Right renal cortex interstitium (tissue), 3 donors: ENCODE measurements around the gene GAB3. TPM values are rescaled to one million over a fixed set of nuclear protein-coding genes. Genes with fewer than 3 reads are reported as not detected.

Experiments
- DNase-seq, 3 donors: peaks; one replicate each; pipeline ENCODE4 v3.0.0-alpha.2; 2013; ENCODE audit warnings: low read depth in 3 of 3, low spot score in 2 of 3
- polyA plus RNA-seq, 3 donors: library from polyadenylated mRNA; unstranded; fragments of 120-200 nt; gene quantifications; one replicate each; pipeline ENCODE4 v1.2.1, GENCODE V29; 2013; ENCODE audit not compliant: insufficient read length in 3 of 3

Gene GAB3
- polyA plus RNA-seq, 3 donors: 1.9 to 2.0 (median 1.9) TPM

DNA sequence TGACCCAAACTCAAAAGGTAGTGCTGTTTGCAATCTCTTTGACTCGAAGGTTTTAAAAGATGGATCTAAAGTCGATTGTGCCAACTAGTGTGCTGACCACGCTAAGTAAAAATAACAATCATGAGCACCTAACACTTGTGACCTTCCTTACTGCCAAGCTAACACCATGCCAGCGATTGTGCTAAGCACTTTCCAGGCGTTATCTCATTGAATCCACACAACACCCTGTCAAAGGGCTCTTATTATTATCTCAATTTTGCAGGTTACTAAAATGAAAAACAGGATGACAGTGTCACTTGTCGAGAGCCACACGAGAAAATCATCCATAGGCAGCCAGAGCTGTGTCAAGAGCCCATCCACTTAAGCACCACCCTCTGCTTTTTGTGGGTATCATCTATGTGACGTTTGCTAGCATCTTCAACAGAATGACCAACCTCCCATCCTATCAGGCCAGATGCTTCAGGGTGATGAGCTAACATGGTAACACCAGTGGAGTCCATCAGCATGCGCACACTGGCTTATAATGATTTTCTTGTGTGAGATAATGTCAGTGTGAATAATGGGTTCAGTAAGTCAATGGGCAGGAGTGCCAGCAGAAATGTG is 893 bp upstream of the GAB3 start:
- DNase-seq: no peak

DNA sequence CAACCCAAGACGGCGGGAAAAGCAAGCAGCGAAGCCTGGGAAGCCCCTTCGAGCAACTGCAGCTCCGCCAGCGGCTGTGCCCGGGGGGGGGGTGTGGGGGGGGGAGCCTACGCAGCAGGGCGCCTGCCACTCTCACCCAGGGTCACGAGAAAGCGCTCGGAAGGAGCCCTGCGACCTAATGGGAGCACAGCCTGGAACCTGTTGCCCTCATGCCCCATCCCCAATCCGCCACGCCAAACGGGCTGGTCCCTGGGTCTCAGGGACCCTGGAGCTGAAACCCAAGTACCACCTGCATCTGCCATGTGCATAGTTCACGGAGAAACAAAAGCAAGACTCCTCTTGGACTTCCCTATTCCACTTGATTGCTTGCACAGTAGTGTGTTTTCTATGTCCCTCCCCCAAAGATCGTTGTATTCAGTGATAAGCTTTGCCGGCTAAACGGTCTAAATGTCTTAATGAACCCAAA is 359 bp upstream of the GAB3 start:
- DNase-seq: no peak

DNA sequence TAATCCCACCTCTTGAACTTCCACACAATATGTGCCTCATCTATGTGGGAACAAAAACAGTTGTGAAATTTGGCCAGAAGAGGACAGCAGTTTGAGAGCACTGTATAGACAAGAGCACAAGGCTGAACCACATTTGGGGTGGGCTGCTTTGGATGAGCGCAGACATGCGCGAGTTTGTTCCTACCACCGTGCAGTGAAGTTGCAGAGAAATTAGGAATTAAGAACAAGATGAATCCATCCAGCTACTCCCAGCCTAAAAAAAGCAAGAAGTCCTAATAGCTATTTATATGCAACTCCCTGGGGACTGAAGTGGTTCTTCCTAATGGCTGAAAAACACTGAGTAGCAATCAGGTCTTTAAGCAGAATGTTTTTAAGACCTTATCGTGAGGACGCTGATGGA is 1.0 kb downstream of the GAB3 start:
- no peak for DNase-seq

DNA sequence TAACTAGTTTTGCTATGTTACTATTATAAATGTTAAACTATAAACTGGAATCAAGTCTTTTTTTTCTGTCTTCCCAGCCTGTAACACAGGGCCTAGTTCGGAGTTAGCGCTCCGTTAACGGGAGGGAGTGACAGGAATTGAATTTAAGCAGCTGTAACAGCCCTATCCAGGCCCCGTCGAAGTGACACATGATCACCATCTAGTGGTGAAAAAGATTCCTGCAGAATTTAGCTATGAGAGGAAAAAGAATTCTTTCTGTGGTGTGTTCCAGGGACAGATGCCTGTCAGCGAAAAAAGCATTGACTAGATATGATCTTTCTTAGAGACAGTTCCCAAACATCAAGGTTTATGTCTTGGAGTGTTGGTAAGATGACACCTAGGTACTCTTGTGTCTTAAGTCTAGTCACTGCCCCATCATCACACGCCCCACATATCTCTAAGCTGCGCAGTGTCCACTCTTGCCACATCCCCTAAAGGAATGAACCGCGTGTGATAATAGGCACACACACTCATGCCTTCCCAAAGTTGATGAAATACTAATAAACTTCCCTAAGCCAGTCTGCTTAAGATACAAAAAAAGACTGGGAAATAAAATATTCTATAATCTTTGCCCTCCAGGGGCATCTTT is 2.1 kb downstream of the GAB3 start:
- DNase-seq: no peak

DNA sequence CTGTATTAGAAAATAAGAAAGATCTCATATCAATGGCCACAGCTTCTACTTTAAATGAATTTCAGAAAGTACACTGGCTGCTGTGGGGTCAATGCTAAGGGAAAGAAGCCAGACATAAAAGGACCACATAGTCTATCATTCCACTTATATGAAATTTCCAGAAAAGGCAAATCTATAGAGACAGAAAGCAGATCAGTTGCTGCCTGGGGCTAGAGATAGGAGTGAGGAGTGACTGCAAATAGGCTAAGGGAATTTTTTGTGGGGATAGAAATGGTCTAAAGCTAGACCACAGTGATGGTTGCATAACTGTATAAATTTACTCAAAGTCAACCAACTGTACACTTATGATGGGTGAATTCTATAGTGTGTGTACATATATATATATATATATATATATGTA is 8.3 kb downstream of the GAB3 start:
- DNase-seq: no peak

DNA sequence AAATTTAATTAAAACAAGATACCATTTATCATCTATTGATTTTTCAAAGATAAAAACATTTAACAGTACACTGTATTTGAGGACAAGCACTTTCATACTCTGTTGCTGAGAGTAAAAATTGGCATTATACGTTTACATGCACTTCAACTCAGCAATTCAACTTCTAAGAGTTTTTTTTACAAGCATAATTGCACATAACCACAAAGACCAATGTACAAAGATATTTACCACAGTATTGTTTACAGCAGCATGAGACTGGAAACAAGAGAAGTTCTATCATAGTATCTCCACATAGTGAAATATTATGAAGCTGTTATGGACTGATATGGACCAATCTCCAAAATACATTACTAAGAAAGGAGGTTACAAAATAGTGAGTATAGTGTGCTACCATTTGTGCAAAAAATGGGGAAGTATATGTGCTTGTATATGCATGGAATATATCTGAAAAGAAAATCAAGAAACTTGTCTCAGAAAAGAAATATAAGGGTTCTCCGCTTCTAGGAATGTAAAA is 10.9 kb downstream of the GAB3 start:
- no peak for DNase-seq

DNA sequence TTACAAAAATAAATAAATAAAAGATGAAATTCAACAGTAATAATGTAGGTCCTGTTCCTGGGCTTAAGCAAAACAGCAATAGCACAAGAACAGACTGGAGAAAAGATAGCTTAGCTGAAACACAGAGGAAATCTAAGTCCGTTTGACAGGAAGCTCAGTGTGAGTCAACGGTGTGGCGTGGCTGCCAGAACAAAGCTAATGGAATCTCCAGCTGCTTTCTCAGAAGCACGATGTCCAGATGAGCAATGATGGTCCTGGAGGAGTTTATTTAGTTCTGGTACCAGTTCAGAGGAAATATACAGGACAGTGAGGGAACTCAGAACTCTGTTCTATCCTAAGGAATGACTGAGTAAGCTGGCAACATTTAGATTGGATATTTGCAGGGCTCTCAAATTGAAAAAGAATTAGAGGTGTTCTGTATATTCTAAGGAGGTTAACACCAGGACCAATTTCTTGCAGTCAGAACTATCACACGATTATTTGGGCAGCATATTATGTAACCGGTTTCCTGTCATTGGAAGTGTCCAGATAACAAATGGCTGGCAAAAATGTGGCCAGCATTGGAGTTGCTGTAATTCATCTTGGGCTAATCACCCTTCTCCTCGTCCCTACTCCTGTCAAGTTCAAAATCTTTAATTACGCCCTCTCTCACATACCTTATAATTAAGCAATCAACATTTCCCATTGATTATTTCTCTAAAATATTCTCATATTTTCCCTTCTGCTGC is 12.7 kb downstream of the GAB3 start:
- no peak for DNase-seq

DNA sequence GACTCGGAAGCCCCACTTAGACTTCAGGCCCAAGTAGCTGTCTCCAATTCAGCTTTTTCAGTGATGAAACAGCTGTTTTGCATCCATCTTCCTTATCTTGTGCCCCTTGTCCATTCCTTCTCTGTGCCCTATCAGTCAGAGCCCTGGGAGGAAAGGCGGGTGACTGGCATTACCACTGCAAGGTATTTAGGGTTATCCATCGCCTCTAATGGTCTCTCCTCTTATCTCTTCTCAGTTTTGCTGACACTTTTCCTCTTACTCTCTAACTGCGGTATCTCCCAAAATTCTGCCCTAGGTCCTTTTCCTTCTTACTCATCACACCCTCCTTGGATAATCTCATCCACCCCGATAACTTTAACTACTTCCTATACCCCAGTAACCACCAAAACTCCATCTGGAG is 13.7 kb downstream of the GAB3 start:
- DNase-seq: no peak

DNA sequence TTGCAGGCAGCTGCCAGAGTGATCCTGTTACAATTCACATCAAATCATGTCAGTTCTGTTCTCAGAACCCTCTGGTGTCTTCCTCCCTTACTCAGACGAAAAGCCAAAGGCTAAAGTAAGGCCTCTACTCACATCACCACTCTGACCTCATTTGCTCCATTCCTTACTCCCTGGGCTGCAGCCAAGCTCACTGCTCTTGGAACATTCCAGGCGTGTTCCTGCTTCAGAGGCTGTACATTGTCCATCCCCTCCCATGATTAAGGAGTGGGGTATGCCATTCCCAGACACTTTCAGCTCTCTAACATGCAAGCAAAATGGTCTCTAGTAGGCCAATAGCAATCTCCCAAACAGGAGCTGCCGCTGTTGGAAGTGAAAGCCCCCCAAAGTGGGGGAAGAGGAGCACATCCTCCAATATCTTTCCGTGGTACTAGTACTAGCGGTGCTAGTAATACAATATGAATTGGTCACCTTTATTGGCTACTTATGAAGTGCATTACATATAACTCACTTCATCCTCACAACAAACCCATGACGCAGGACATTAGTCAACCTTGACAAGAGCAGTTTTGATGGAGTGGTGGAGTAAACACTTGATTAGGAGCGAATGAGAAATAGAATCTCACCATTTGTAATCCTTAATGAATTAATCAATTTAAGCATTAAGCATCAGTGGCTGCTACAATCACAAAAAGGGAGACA is 15.0 kb downstream of the GAB3 start:
- no peak for DNase-seq

DNA sequence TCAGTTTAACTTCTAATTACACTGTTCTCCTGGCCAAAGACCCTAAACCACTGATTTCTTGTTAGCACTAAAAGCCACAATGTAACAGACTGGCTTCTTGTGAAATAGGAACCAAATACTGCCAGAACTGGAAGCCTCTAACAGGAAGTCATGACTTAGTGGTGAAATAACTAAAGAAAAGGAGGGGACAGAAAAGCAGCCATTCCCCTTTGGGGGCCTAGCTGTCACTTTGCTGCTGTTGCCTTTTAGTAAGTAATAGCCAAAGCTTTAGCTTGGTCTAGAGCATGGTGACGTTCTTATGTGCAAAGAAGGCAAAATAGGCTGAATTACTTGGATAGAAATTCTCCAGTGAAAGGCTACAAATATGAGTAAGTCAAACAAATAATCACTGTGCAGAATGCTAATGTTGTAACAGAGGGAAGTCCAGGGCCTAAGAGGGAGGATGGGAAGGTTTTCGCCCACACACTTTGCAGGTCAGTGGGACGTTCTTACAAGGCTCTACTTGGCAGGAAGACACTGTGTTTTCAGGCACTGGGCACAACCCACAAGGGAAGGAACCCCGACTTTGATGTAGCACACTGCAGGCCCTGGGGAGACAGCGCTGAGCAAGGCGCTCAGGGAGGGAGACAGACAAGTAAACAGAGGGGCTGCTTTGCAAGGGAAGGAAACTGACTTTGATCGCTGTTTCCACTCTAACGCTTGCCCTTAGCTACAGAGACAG is 16.7 kb downstream of the GAB3 start:
- no peak for DNase-seq

DNA sequence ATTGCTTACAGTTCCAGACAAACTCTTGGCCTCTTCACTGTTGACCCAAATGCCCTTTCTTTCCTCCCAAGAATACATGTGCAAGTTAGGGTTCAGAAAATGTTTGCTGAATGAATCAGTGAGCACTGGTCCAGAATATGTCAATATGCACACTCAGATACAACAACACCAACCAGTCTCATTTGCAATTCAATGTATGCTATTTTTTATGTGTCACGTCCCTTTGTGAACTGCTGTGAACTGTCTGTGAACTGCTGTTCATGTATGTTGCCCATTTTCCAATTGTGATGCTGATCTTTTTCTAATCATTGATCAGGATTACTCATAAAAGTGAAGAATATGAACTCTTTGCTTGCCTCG is 17.8 kb downstream of the GAB3 start:
- DNase-seq: no peak

DNA sequence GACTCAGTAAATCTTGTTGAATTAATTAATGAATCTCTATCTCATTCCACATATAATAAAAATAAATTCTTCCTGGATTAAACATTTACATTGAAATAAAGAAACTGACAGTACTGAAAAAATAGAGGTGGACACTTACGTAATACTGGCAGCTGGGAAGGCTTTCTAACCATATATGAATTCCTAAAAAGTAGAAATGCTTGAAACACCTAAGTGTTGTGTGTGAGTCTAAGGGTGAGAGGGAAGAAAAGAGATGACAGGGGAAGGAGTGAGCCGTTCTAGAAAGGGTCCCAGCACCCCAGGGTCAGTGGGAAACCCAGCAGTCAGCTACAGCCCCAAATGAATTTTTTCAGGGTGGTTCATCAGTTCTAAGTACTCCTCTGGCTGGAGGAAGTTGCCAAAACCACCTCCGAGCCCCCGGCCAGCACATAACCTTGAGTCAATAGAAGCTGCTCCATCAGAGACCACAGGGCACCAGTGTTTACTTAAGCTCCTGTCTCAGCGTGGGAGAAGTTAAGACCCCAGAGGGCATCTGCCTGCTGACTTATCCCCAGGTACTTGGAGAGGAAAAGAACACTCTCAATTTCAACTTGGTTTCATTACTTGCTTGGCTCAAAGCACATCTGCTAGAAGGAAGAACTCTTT is 18.3 kb downstream of the GAB3 start:
- DNase-seq: no peak

DNA sequence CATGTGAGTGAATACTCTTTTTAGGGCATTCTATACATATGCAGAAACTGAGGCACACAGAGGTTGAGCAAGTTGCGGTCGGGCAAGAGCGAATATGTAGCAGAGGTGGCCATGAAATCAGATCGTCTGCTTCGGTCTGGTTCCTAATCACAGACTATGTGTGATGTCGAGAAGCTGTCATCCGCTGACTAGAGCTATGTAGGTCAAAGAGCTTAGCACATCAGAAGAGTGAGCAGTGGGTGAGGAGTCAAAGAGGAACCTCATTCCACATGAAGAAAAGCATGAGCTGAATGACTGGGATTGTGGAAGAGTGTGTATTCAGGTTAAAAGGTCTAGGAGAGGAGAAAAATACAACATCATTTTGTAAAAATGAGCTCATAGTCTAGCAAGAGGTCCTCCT is 19.0 kb downstream of the GAB3 start:
- no peak for DNase-seq

DNA sequence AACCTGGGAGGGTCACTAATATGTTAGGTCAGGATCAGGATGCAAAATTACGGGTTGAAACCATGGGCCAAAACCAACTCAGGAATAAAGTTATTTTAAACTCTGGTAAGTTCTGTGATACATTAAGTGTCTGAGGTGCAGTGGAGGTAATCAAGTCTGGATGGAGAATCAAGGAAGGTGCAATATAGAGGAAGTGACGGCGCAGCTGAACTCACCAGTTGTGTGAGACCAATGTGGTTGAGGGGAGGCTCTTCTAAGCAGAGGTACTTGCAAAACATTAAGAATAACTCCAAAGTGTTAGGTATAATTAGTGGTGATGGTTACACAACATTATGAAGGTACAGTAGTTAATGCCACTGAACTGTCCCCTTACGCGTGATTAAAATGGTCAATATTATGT is 19.7 kb downstream of the GAB3 start:
- DNase-seq: no peak

DNA sequence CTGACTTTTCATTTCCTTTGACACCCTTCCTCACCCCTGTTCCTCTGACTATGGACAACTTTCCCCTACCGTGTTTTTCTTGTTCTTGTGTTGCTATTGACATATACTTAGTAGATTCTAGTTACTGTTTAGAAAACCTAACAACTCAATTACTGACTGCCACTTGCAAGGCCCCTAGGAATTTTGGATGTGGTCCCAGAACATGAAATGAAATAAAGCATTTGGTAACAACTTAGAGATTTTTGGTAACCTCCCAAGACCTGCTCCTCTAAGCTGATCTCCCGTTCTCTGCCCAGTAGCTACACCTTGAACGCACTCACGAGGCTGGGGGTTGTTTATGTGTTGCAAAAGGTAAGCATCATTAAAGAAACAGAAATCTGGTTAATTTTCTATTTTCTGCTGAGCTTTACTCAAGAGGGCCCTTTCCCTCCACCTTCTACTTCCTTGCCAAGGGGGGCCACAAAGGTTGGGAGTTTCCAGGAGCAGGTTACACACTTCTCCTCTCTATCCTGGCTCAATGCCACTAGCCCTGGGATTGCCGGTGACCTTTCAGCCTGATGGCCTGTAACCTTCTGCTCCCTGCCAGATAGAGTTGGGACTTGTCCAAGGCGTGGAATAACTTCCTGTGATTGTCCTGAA is 20.5 kb downstream of the GAB3 start:
- DNase-seq: no peak

DNA sequence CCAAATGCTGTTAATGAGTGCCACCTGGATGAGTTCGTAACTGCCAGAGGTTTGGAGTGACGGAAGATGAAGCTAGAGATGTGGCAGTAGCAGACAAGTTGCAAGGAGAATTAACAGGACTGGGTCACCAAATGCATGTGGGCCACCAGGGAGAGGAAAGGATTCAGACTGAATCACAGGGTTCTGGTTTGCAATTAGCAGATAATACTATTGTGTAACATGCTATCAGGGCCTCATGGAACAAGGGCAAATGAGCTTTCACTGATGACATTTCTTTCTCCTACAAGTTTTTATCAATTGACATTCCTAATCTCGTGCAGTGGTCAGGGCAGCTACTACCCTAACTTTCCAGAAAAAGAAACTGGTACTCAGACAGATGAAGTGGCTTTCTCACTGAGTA is 21.4 kb downstream of the GAB3 start:
- DNase-seq: no peak

DNA sequence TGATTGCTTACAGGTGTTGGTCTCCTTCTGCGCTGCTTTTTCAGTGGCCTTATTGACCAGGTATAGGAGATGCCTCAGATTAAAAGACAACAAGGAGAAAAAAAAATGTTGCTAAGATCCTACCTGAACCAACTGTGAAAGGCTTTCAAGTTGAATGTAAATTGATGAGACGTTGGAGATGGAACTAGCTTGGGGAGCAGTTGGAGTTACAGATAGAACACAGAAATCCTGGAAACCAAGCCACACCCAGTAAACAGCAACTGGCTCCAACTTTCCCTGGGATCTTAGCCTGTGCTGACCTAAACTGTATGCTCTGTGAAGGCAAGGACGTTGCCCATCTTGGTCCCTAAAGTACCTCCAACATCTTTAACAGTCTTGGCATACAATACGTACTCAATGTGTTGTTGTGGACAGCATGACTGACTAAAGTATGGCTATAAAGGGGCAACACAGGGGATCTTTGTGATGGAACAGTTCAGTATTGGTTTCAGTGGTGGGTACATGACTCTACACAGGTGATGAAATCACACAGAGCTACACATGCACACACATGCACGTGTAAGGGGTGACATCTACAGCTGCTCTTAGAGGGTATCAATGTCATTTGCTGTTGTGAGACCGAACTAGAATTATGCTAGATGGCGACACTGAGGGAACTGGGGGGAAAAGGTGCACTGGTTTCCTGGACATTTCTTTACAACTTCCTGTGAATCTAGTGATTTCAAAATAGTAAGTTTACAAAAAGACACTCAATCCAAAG is 22.3 kb downstream of the GAB3 start:
- no peak for DNase-seq

DNA sequence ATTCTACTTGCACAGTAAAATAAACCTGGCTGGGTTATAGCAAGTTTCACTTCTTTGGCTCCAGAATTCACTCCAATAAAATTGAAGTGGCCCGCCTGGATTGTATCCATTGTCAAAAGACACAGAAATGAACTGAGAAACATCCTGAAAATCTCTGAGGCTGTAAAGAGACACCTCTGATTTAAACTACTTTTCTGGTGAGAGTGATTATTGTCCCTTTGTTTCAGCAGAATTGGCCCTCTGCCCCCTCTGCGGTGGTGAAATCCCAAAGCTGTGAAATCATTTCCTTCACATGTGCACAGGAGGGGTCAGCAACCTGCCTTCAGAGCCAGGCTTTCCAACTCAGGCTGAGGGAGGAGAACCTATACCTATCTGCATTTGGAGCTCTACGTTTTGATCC is 23.0 kb downstream of the GAB3 start:
- DNase-seq: no peak

DNA sequence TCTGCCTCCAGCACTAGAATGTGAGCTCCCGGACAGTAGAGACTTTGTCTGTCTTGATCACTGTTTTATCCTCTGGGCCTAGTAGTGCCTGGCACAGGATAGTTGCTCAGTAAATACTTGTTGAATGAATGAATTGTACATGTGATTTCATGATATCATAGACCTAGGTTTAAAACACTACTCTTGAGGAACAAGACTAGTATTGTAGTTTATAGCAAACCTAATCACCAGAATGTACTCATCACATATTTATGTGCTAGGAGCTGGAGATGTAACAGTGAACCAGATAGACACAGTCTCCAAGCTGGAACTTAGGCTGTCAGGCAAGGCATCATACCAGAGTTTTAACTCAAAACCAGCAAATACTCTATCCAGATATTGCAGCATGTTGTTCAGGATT is 23.5 kb downstream of the GAB3 start:
- no peak for DNase-seq
